ENCODE results near the gene EHBP1. TPM values are rescaled to one million over a fixed set of nuclear protein-coding genes. Genes with fewer than 3 reads are reported as not detected.

The EHBP1 gene
- total RNA-seq, 1 donor from 2014 or later = 45.8 TPM

DNA sequence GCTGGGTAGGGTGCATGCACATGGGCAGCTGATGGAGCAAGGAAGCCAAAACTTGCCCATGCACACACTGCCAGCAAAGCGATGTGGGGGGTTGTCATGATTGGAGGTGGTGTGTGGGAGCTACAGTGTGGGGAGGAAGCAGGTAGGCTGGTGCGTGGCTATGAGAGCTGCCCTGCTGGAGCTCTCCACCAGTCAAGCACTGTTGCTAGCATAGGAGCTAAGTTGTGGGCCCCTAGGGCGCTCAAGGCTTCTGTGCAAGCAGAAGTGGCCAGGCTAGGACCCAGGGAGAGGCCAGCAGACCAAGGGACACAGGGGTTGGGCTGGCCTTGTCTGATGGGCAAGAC, 20.2 kb downstream of the EHBP1 start:
- H3K9me3 ChIP-seq = no peaks in the 10 kb centered on the region
- intact Hi-C loops (cut with DNase I) = no loop called here
- H3K27me3 ChIP-seq (ENCODE audit: low read depth) = no peaks in the 10 kb centered on the region
- no peak for ATAC-seq
- H3K4me1 ChIP-seq = no peaks in the 10 kb centered on the region
- TF ChIP-seq CTCF (IDR thresholded peaks at IDR 0.05) = no peak
- H3K36me3 ChIP-seq = no peaks in the 10 kb centered on the region
- H3K4me3 ChIP-seq = no peak overlapping the region
- DNase-seq = no peak
- no peak overlapping the region for H3K27ac ChIP-seq

- DNase-seq (no peak), ATAC-seq (no peak)
- TF ChIP-seq CTCF (IDR thresholded peaks at IDR 0.05) = no peak
- Histone ChIP-seq H3K27ac (no peak overlapping the region), H3K27me3 (ENCODE audit: low read depth) (no peaks in the 10 kb centered on the region), H3K4me1 (no peaks in the 10 kb centered on the region), H3K4me3 (no peak overlapping the region), H3K36me3 (no peaks in the 10 kb centered on the region), H3K9me3 (peaks cover 16% of the 10 kb centered on the region)
- intact Hi-C loops (cut with DNase I) = no loop called here
Observed at GRCh38 chr2:62727259-62727867, 21.9 kb downstream of the EHBP1 start.

DNA sequence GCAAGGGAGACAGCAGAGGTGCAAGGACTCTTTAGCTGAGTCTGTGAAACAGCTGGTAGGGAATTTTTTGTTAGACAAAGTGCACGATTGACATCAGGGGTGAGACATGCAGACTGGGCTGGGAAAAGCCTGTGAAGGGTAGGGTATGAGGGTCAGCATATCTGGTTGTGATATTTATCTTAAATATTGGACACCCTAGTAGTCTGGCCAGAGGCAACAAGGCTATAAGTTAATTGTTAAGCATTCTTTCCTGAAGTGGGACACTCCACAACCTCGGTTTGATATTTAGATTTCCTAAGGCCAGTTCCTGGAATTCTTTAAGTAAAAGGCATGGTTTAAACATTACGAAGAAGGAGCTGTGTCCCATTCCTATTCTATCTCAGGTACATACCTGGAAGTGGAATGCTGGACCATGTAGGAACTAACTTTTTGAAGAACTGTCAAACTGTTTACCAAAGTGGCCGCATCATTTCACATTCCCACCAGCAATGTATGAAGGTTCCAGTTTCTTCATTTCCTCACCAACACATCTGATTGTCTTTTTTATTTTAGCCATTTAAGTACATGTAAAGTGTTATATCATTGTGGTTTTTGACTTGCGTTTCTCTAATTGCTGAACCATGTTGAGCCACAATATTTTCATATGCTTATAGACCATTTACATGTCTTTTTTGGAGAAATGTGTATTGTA, 22.5 kb downstream of the EHBP1 start:
- Histone ChIP-seq H3K4me3 (no peak overlapping the region), H3K27ac (no peak overlapping the region), H3K36me3 (no peaks in the 10 kb centered on the region), H3K9me3 (peaks cover 17% of the 10 kb centered on the region), H3K4me1 (no peaks in the 10 kb centered on the region), H3K27me3 (ENCODE audit: low read depth) (no peaks in the 10 kb centered on the region)
- DNase-seq = no peak
- no peak for TF ChIP-seq CTCF (IDR thresholded peaks at IDR 0.05)
- no peak for ATAC-seq
- intact Hi-C loops (cut with DNase I) = no loop called here

GRCh38 chr2:62731275-62731674, 25.8 kb downstream of the EHBP1 start:
- Histone ChIP-seq H3K9me3 (peaks cover 17% of the 10 kb centered on the region), H3K27ac (no peak overlapping the region), H3K36me3 (no peaks in the 10 kb centered on the region), H3K4me1 (no peaks in the 10 kb centered on the region), H3K27me3 (ENCODE audit: low read depth) (no peaks in the 10 kb centered on the region), H3K4me3 (no peak overlapping the region)
- TF ChIP-seq CTCF (IDR thresholded peaks at IDR 0.05) = no peak
- DNase-seq (no peak), ATAC-seq (no peak)
- intact Hi-C loops (cut with DNase I) = no loop called here

DNA sequence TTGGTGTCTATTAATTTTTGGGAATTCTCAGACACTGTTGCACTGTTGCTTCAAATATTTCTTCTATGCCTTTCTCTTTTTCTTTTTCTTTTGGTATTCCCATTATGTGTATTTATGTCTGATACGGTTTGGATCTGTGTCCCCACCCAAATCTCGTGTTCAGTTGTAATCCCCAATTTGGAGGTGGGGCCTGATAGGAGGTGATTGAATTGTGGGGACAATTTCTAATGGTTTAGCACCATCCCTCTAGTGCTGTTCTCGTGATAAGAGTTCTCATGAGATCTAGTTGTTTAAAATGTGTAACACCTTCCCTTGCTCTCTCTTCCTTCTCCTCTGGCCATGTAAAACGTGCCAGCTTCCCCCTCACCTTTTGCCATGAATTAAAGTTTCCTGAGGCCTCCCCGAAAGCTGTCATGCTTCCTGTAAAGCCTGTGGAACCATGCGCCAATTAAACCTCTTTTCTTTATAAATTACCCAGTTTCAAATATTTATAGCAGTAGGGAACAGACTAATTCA, 26.8 kb downstream of the EHBP1 start:
- Histone ChIP-seq H3K9me3 (peaks cover 17% of the 10 kb centered on the region), H3K36me3 (no peaks in the 10 kb centered on the region), H3K27ac (no peak overlapping the region), H3K4me3 (no peak overlapping the region), H3K27me3 (ENCODE audit: low read depth) (no peaks in the 10 kb centered on the region), H3K4me1 (no peaks in the 10 kb centered on the region)
- no peak for TF ChIP-seq CTCF (IDR thresholded peaks at IDR 0.05)
- ATAC-seq = no peak
- no peak for DNase-seq
- intact Hi-C loops (cut with DNase I) = no loop called here

All from lower lobe of right lung (tissue), 2 donors.